Tibial nerve (tissue), 3 donors: Measurements from ENCODE around the gene NFIB.

Experiments
- POLR2A ChIP-seq, 2 donors: fragments of 450-650 bp; IDR thresholded peaks; one replicate each; pipeline ENCODE4 v1.6.1; 2017; ENCODE audit warnings: antibody characterized with exemption in 2 of 2, mild to moderate bottlenecking in 2 of 2, moderate library complexity in 2 of 2
- TF ChIP-seq, protein P1 (sequence below), 5 experiments: fragments of 200-600 bp in 3 of 5; fragments of 450-650 bp in 2 of 5; sonication (generic) in 3 of 5; IDR thresholded peaks; one replicate each; pipeline ENCODE4 v1.5.1; 2016 to 2019; ENCODE audit warnings: antibody characterized with exemption in 5 of 5, mild to moderate bottlenecking in 3 of 5, moderate library complexity in 2 of 5

DNA sequence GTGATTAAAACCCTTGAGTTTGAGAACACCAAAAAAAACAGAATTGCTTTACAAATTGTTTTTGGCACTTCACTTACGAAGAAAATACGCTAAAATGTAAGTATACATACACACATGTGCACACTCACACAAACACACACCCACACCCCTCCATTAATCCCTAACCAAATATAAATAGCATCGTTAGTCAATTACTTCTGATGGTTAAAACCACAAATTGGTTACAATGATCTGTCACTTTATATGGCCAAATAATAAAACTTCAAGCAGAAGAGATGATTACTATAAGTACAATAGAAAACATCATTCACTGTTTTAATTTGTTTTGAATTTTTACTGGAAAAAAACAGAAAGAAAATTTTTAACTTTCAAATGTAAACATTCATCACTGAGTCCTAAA, 103.5 kb downstream of the NFIB start:
- TF ChIP-seq, protein P1, sequence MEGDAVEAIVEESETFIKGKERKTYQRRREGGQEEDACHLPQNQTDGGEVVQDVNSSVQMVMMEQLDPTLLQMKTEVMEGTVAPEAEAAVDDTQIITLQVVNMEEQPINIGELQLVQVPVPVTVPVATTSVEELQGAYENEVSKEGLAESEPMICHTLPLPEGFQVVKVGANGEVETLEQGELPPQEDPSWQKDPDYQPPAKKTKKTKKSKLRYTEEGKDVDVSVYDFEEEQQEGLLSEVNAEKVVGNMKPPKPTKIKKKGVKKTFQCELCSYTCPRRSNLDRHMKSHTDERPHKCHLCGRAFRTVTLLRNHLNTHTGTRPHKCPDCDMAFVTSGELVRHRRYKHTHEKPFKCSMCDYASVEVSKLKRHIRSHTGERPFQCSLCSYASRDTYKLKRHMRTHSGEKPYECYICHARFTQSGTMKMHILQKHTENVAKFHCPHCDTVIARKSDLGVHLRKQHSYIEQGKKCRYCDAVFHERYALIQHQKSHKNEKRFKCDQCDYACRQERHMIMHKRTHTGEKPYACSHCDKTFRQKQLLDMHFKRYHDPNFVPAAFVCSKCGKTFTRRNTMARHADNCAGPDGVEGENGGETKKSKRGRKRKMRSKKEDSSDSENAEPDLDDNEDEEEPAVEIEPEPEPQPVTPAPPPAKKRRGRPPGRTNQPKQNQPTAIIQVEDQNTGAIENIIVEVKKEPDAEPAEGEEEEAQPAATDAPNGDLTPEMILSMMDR (IDR thresholded peaks at IDR 0.05): no peak
- TF ChIP-seq POLR2A (IDR thresholded peaks at IDR 0.05): no peak
